HG03520 (cell line): ENCODE results near the gene COX4I2.
"Not testable (repeated sequence)": the region's sequence is repeated elsewhere in the genome, so short reads cannot be mapped to it uniquely, and the experiment has no call there.

Experiments used
- ATAC-seq: cut with Tn5 transposase; IDR thresholded peaks from one replicate; pipeline ENCODE4 v1.9.1; 2021; ENCODE audit warnings: mild to moderate bottlenecking, moderate library complexity; ENCODE audit not compliant: unreplicated experiment

Gene COX4I2

GRCh38 chr20:31637660-31638059, at the start of gene COX4I2:
Gene COX4I2, plus strand, starts transcription at chr20:31637912. Its CDS starts 1,106 bp downstream, at chr20:31639018.
- no peak for ATAC-seq

GRCh38 chr20:31590717-31591225, 46.9 kb upstream of the COX4I2 start:
- no peak for ATAC-seq

- ATAC-seq: no peak
Observed at GRCh38 chr20:31593221-31594001, 44.3 kb upstream of the COX4I2 start.

GRCh38 chr20:31594002-31594557, 43.6 kb upstream of the COX4I2 start:
- ATAC-seq: no peak

- no peak for ATAC-seq
Observed at GRCh38 chr20:31594558-31595379, 42.9 kb upstream of the COX4I2 start.

GRCh38 chr20:31595380-31595653, 42.4 kb upstream of the COX4I2 start:
- no peak for ATAC-seq

- no peak for ATAC-seq
Observed at GRCh38 chr20:31595654-31596411, 41.9 kb upstream of the COX4I2 start.

- ATAC-seq: not testable (repeated sequence)
Observed at GRCh38 chr20:31596412-31596715, 41.3 kb upstream of the COX4I2 start.

- no peak for ATAC-seq
Observed at GRCh38 chr20:31596831-31597480, 40.8 kb upstream of the COX4I2 start.

- no peak for ATAC-seq
Observed at GRCh38 chr20:31597481-31597855, 40.2 kb upstream of the COX4I2 start.

- ATAC-seq: no peak
Observed at GRCh38 chr20:31602431-31602778, 35.3 kb upstream of the COX4I2 start.

GRCh38 chr20:31602779-31603441, 34.8 kb upstream of the COX4I2 start:
- ATAC-seq: peak; percentile 72

- peak; percentile 34 for ATAC-seq
Observed at GRCh38 chr20:31603822-31604566, 33.7 kb upstream of the COX4I2 start.

GRCh38 chr20:31604567-31605030, 33.1 kb upstream of the COX4I2 start:
- no peak for ATAC-seq

GRCh38 chr20:31605031-31605901, 32.4 kb upstream of the COX4I2 start, which contains the start of gene ID1:
Gene ID1, plus strand, starts transcription at chr20:31605289. Its CDS starts 99 bp downstream, at chr20:31605388.
- ATAC-seq: peak; percentile 77

GRCh38 chr20:31605902-31606803, 31.6 kb upstream of the COX4I2 start:
- no peak for ATAC-seq
